GM06990 (cell line): ENCODE results near the gene TPBG.
A peak's percentile ranks its signal among the peaks of the same experiment; 100 is the strongest.

ENCODE experiments used
- DNase-seq: peaks from one replicate; pipeline ENCODE4 v3.0.0-alpha.2; 2011; ENCODE audit not compliant: insufficient read length; ENCODE audit errors: extremely low read depth
- H3K27me3 ChIP-seq: replicated peaks from 2 replicates; pipeline ENCODE4 v1.6.0; 2011; ENCODE audit warnings: low read length; ENCODE audit not compliant: control insufficient read depth, insufficient read depth
- H3K36me3 ChIP-seq: 2 replicates; pipeline ENCODE4 v1.5.1; 2011; ENCODE audit warnings: low read length; ENCODE audit not compliant: control insufficient read depth, insufficient read depth
- H3K4me3 ChIP-seq: replicated peaks from 2 replicates; pipeline ENCODE4 v1.5.1; 2011; ENCODE audit warnings: low read depth, mild to moderate bottlenecking, control low read depth, low read length
- TF ChIP-seq, protein P1 (sequence below): IDR thresholded peaks from 2 replicates; pipeline ENCODE4 v1.5.1; 2011; ENCODE audit warnings: low read length, control low read depth, mild to moderate bottlenecking, inconsistent platforms; ENCODE audit not compliant: insufficient read depth, poor library complexity, severe bottlenecking

Gene TPBG

GRCh38 chr6:82396964-82397751 lies 33.5 kb downstream of the TPBG start:
- Histone ChIP-seq H3K27me3 (no peaks in the 10 kb centered on the region), H3K4me3 (no peak overlapping the region), H3K36me3 (no peaks in the 10 kb centered on the region)
- DNase-seq = peak; percentile 39
- TF ChIP-seq, protein P1, sequence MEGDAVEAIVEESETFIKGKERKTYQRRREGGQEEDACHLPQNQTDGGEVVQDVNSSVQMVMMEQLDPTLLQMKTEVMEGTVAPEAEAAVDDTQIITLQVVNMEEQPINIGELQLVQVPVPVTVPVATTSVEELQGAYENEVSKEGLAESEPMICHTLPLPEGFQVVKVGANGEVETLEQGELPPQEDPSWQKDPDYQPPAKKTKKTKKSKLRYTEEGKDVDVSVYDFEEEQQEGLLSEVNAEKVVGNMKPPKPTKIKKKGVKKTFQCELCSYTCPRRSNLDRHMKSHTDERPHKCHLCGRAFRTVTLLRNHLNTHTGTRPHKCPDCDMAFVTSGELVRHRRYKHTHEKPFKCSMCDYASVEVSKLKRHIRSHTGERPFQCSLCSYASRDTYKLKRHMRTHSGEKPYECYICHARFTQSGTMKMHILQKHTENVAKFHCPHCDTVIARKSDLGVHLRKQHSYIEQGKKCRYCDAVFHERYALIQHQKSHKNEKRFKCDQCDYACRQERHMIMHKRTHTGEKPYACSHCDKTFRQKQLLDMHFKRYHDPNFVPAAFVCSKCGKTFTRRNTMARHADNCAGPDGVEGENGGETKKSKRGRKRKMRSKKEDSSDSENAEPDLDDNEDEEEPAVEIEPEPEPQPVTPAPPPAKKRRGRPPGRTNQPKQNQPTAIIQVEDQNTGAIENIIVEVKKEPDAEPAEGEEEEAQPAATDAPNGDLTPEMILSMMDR = no peak

- DNase-seq = no peak
- Histone ChIP-seq H3K27me3 (no peaks in the 10 kb centered on the region), H3K4me3 (no peak overlapping the region), H3K36me3 (no peaks in the 10 kb centered on the region)
- TF ChIP-seq, protein P1 = no peak
Measured at GRCh38 chr6:82397962-82398692, 34.5 kb downstream of the TPBG start.

GRCh38 chr6:82408952-82409431 lies 45.4 kb downstream of the TPBG start:
- Histone ChIP-seq H3K36me3 (no peaks in the 10 kb centered on the region), H3K4me3 (no peak overlapping the region), H3K27me3 (no peaks in the 10 kb centered on the region)
- DNase-seq = no peak
- TF ChIP-seq, protein P1 = no peak

DNA sequence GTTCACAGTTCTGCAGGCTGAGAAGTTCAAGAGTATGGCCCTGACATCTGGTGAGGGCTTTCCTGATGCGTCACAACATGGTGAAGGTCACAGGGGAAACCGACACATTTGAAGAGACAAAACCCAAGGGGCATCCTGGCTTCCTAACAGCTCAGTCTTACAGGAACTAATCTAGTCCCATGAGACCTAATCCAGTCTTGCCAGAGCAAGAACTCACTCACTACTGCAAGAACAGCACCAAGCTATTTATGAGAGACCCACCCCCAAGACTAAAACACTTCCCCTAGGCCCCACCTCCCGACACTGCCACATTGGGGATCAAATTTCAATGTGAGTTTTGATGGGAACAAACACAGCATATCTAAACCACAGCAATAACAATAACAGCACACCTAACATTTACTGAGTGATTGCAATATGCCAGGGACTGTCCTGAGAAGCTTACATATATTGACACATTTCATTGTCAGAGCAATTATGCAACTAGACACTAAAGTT lies 46.6 kb downstream of the TPBG start:
- Histone ChIP-seq H3K27me3 (no peaks in the 10 kb centered on the region), H3K36me3 (no peaks in the 10 kb centered on the region), H3K4me3 (no peak overlapping the region)
- no peak for DNase-seq
- TF ChIP-seq, protein P1 = no peak

DNA sequence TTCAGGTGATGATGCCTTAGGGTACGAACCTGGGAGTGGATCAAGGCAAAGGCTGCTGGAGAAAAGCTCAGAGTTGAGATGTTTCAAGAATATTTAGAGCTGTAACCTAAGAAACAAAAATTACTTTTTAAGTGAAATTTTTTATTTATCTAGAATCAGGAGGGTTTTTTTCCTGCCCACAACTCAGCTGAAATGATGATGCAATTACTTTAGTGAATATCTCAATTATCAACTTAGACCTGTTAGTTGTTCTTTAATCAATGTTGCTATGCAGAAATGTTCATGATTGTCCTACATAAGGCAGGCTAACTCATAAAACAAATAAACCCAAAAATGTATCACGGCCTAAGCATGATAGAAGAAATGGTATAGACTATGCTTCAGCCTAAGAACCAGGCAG lies 50.3 kb downstream of the TPBG start:
- TF ChIP-seq, protein P1 = no peak
- H3K4me3 ChIP-seq = no peak overlapping the region
- no peak for DNase-seq
- no peaks in the 10 kb centered on the region for H3K36me3 ChIP-seq
- H3K27me3 ChIP-seq = no peaks in the 10 kb centered on the region
